NCI-H526 (cell line): Measurements from ENCODE around the gene CFAP97D1.
"Not testable (repeated sequence)": the region's sequence is repeated elsewhere in the genome, so short reads cannot be mapped to it uniquely, and the experiment has no call there.

Experiments used
- DNase-seq, 2 experiments: peaks; one replicate each; lab custom pipeline; 2025; lab: John Stamatoyannopoulos, UW

Gene CFAP97D1

GRCh38 chr17:43768382-43768781 lies 11.9 kb upstream of the CFAP97D1 start:
- no peak for DNase-seq

- DNase-seq: no peak
Measured at GRCh38 chr17:43768943-43769342, 11.3 kb upstream of the CFAP97D1 start.

- DNase-seq: no peak
Measured at GRCh38 chr17:43769426-43769825, 10.8 kb upstream of the CFAP97D1 start.

- DNase-seq: no peak
Measured at GRCh38 chr17:43769859-43770258, 10.4 kb upstream of the CFAP97D1 start.

- DNase-seq: no peak
Measured at GRCh38 chr17:43770957-43771356, 9.3 kb upstream of the CFAP97D1 start.

GRCh38 chr17:43771463-43771862 lies 8.8 kb upstream of the CFAP97D1 start:
- DNase-seq: no peak

- no peak for DNase-seq
Measured at GRCh38 chr17:43772877-43773648, 7.2 kb upstream of the CFAP97D1 start.

- DNase-seq: no peak
Measured at GRCh38 chr17:43774304-43775250, 5.7 kb upstream of the CFAP97D1 start.

GRCh38 chr17:43778337-43779144 lies 1.7 kb upstream of the CFAP97D1 start, which contains the start of gene DUSP3:
DUSP3 (minus strand) TSS chr17:43778977; CDS start chr17:43778924, 53 bp downstream.
- DNase-seq: peak; percentile 36 to 79

- peak; percentile 43 to 72 for DNase-seq
Measured at GRCh38 chr17:43779145-43780125, 800 bp upstream of the CFAP97D1 start.

- DNase-seq: no peak
Measured at GRCh38 chr17:43782913-43783680, 2.9 kb downstream of the CFAP97D1 start.

GRCh38 chr17:43784068-43784467 lies 3.8 kb downstream of the CFAP97D1 start:
- DNase-seq: no peak

- no peak for DNase-seq
Measured at GRCh38 chr17:43784628-43785101, 4.4 kb downstream of the CFAP97D1 start.

GRCh38 chr17:43787728-43788127 lies 7.5 kb downstream of the CFAP97D1 start:
- DNase-seq: peak in 1 of 2 experiments; percentile 49

- no peak for DNase-seq
Measured at GRCh38 chr17:43788540-43788939, 8.3 kb downstream of the CFAP97D1 start.

- no peak for DNase-seq
Measured at GRCh38 chr17:43789482-43789881, 9.2 kb downstream of the CFAP97D1 start.

GRCh38 chr17:43790311-43790940 lies 10.2 kb downstream of the CFAP97D1 start:
- peak; percentile 17 to 73 for DNase-seq

GRCh38 chr17:43791589-43791988 lies 11.4 kb downstream of the CFAP97D1 start:
- peak; percentile 81 to 89 for DNase-seq

GRCh38 chr17:43792668-43793067 lies 12.4 kb downstream of the CFAP97D1 start:
- DNase-seq: not testable (repeated sequence)
